CD4-positive, alpha-beta memory T cell (primary cell): ENCODE measurements around the gene SCN1B. TPM values are rescaled to one million over a fixed set of nuclear protein-coding genes. Genes with fewer than 3 reads are reported as not detected.

Experiments used
- CTCF ChIA-PET: fragments of 350-600 bp; sonication (Branson Sonifier 250); formaldehyde crosslinking; loops from one replicate; lab custom pipeline; 2021; ENCODE audit warnings: inconsistent platforms; ENCODE audit not compliant: partially characterized antibody; lab: Charles Lee
- POLR2A ChIA-PET: fragments of 350-600 bp; sonication (Branson Sonifier 250); formaldehyde crosslinking; loops from one replicate; lab custom pipeline; 2021; ENCODE audit not compliant: partially characterized antibody; lab: Charles Lee
- DNase-seq, 5 donors: peaks; one replicate each; pipeline versions ENCODE4 v3.0.0 to v3.0.0-alpha.2; 2020 to 2022; ENCODE audit warnings: mixed read lengths in 1 of 5
- H3K27ac ChIP-seq: one replicate; pipeline ENCODE4 v1.7.0; 2013; ENCODE audit warnings: low read depth, low read length
- H3K27me3 ChIP-seq: 2 replicates; pipeline ENCODE4 v1.7.0; 2013; ENCODE audit warnings: mild to moderate bottlenecking, low read length, moderate library complexity; ENCODE audit not compliant: insufficient read depth
- H3K36me3 ChIP-seq: 2 replicates; pipeline ENCODE4 v1.7.0; 2013; ENCODE audit warnings: mild to moderate bottlenecking, low read length, moderate library complexity; ENCODE audit not compliant: insufficient read depth
- H3K4me1 ChIP-seq: 2 replicates; pipeline ENCODE4 v1.7.0; 2013; ENCODE audit warnings: mild to moderate bottlenecking, low read length, moderate library complexity; ENCODE audit not compliant: insufficient read depth
- H3K4me3 ChIP-seq, 2 donors: one replicate each; pipeline ENCODE4 v1.7.0; 2013; ENCODE audit warnings: low read length in 2 of 2, mild to moderate bottlenecking in 1 of 2
- H3K9me3 ChIP-seq, 2 donors: one replicate each; pipeline ENCODE4 v1.7.0; 2013; ENCODE audit warnings: low read length in 2 of 2, control low read depth in 1 of 2; ENCODE audit not compliant: control insufficient read depth in 1 of 2
- H3K27ac Mint-ChIP-seq, 7 donors: one replicate each; pipeline ENCODE4 v1.8.0; 2020 to 2021; ENCODE audit warnings: mixed read lengths in 7 of 7, mild to moderate bottlenecking in 6 of 7, inconsistent platforms in 3 of 7, moderate library complexity in 3 of 7
- H3K27me3 Mint-ChIP-seq, 2 donors: one replicate each; pipeline ENCODE4 v1.8.0; 2020 to 2021; ENCODE audit warnings: mixed read lengths in 2 of 2
- H3K36me3 Mint-ChIP-seq, 2 donors: one replicate each; pipeline ENCODE4 v1.8.0; 2020 to 2021; ENCODE audit warnings: mixed read lengths in 2 of 2, inconsistent platforms in 1 of 2, mild to moderate bottlenecking in 1 of 2
- H3K4me1 Mint-ChIP-seq, 4 donors: one replicate each; pipeline ENCODE4 v1.8.0; 2020 to 2021; ENCODE audit warnings: mixed read lengths in 4 of 4, mild to moderate bottlenecking in 1 of 4
- H3K4me3 Mint-ChIP-seq, 8 donors: one replicate each; pipeline ENCODE4 v1.8.0; 2020 to 2021; ENCODE audit warnings: mixed read lengths in 8 of 8, mild to moderate bottlenecking in 7 of 8, moderate library complexity in 6 of 8, inconsistent platforms in 3 of 8
- H3K9me3 Mint-ChIP-seq, 8 donors: one replicate each; pipeline ENCODE4 v1.8.0; 2020 to 2021; ENCODE audit warnings: mixed read lengths in 8 of 8, mild to moderate bottlenecking in 5 of 8, inconsistent platforms in 3 of 8, moderate library complexity in 1 of 8
- intact Hi-C: fragments of 100-400 bp; cut with micrococcal nuclease; formaldehyde crosslinking; loops from one replicate; pipeline ENCODE4 v1.15.1; 2023
- polyA plus RNA-seq, 2 donors: library from polyadenylated mRNA; unstranded; fragments of 300-500 nt; fragmentation: Illumina TruSeq; gene quantifications; one replicate each; pipeline ENCODE4 v1.2.3, GENCODE V29; 2021
- total RNA-seq, 2 experiments: library from RNA; stranded (reverse); gene quantifications; one replicate each; pipeline ENCODE4 v1.2.3, GENCODE V29; 2021

The SCN1B gene
- total and polyA plus RNA-seq, 4 experiments from 2014 or later = 0.64 to 1.5 (median 1.4) TPM; not detected in 1

- H3K4me3 Mint-ChIP-seq = no peak overlapping the region
- intact Hi-C loops = loop anchor here (2.0 kb wide), 1 partner anchor 75 kb away; no protein-coding TSS in a partner anchor
- no peaks in the 10 kb centered on the region for H3K27me3 Mint-ChIP-seq
- H3K9me3 Mint-ChIP-seq = peaks cover 0 to 4% (median 0%) of the 10 kb centered on the region in 8 donors
- no peak overlapping the region for H3K4me3 ChIP-seq
- no peak overlapping the region for H3K27ac ChIP-seq
- DNase-seq = peak in 1 of 5 donors; percentile 37
- peaks cover 60% of the 10 kb centered on the region for H3K4me1 ChIP-seq
- H3K36me3 Mint-ChIP-seq = peaks cover 48 to 70% of the 10 kb centered on the region in 2 donors
- H3K9me3 ChIP-seq = no peaks in the 10 kb centered on the region
- CTCF ChIA-PET = interaction anchor here (0.8 to 4.1 kb wide), 2 partner anchors 28 to 42 kb away, joined by 4 to 25 read pairs; no protein-coding TSS in a partner anchor
- H3K27ac Mint-ChIP-seq = peak overlapping the region; percentile 47 to 85 (median 78)
- POLR2A ChIA-PET = interaction anchor here (0.6 to 13.7 kb wide), 4 partner anchors 11 to 223 kb away, joined by 6 to 282 read pairs (median 45); partner anchors contain the start of gene GRAMD1A
- peaks cover 44 to 58% (median 50%) of the 10 kb centered on the region in 4 donors for H3K4me1 Mint-ChIP-seq
- H3K36me3 ChIP-seq = peaks cover 46% of the 10 kb centered on the region
- no peaks in the 10 kb centered on the region for H3K27me3 ChIP-seq
Observed at GRCh38 chr19:35015954-35016351, 14.3 kb upstream of the SCN1B start.

- H3K27me3 Mint-ChIP-seq = no peaks in the 10 kb centered on the region
- intact Hi-C loops = no loop called here
- H3K27me3 ChIP-seq = no peaks in the 10 kb centered on the region
- no peak overlapping the region for H3K4me3 Mint-ChIP-seq
- peaks cover 62% of the 10 kb centered on the region for H3K36me3 ChIP-seq
- POLR2A ChIA-PET = interaction anchor here (1.2 to 13.7 kb wide), 4 partner anchors 9 to 44 kb away, joined by 3 to 282 read pairs (median 10); partner anchors contain the start of gene GRAMD1A
- H3K27ac Mint-ChIP-seq = peak overlapping the region in 6 of 7 donors; percentile 22 to 85 (median 68)
- peaks cover 44% of the 10 kb centered on the region for H3K4me1 ChIP-seq
- no peaks in the 10 kb centered on the region for H3K9me3 ChIP-seq
- H3K4me1 Mint-ChIP-seq = peaks cover 33 to 43% (median 35%) of the 10 kb centered on the region in 4 donors
- peaks cover 52 to 67% of the 10 kb centered on the region in 2 donors for H3K36me3 Mint-ChIP-seq
- H3K4me3 ChIP-seq = no peak overlapping the region
- no peak overlapping the region for H3K27ac ChIP-seq
- peak in 1 of 5 donors; percentile 10 for DNase-seq
- H3K9me3 Mint-ChIP-seq = peaks cover 0 to 4% (median 0%) of the 10 kb centered on the region in 8 donors
- CTCF ChIA-PET = interaction anchor here (1.2 kb wide), 1 partner anchor 46 kb away, joined by 3 read pairs; no protein-coding TSS in a partner anchor
Observed at GRCh38 chr19:35017507-35017906, 12.8 kb upstream of the SCN1B start.

- Mint-ChIP-seq H3K4me3 (no peak overlapping the region), H3K9me3 (peaks cover 0 to 4% (median 0%) of the 10 kb centered on the region in 8 donors), H3K27me3 (no peaks in the 10 kb centered on the region), H3K36me3 (peaks cover 55 to 68% of the 10 kb centered on the region in 2 donors), H3K4me1 (peaks cover 26 to 34% (median 26%) of the 10 kb centered on the region in 4 donors), H3K27ac (peak overlapping the region; percentile 35 to 79 (median 64))
- POLR2A ChIA-PET = interaction anchor here (3.1 to 13.7 kb wide), 2 partner anchors 8 to 19 kb away, joined by 15 to 282 read pairs; partner anchors contain the start of gene GRAMD1A
- H3K36me3 ChIP-seq = peaks cover 71% of the 10 kb centered on the region
- peaks cover 35% of the 10 kb centered on the region for H3K4me1 ChIP-seq
- intact Hi-C loops = no loop called here
- no peaks in the 10 kb centered on the region for H3K27me3 ChIP-seq
- H3K4me3 ChIP-seq = no peak overlapping the region
- CTCF ChIA-PET = no interaction called here
- no peaks in the 10 kb centered on the region for H3K9me3 ChIP-seq
- no peak overlapping the region for H3K27ac ChIP-seq
- DNase-seq = no peak
Observed at GRCh38 chr19:35018379-35018778, 11.9 kb upstream of the SCN1B start.

- POLR2A ChIA-PET = interaction anchor here (13.7 kb wide), 1 partner anchor 19 kb away, joined by 282 read pairs; the partner anchor contains the start of gene GRAMD1A
- Mint-ChIP-seq H3K27me3 (no peaks in the 10 kb centered on the region), H3K27ac (peak overlapping the region in 1 of 7 donors; percentile 79), H3K36me3 (peaks cover 62 to 69% of the 10 kb centered on the region in 2 donors), H3K4me1 (peaks cover 19 to 26% (median 20%) of the 10 kb centered on the region in 4 donors), H3K9me3 (peaks cover 0 to 4% (median 0%) of the 10 kb centered on the region in 8 donors), H3K4me3 (no peak overlapping the region)
- Histone ChIP-seq H3K27ac (no peak overlapping the region), H3K9me3 (no peaks in the 10 kb centered on the region), H3K27me3 (no peaks in the 10 kb centered on the region), H3K36me3 (peaks cover 78% of the 10 kb centered on the region), H3K4me3 (no peak overlapping the region), H3K4me1 (peaks cover 28% of the 10 kb centered on the region)
- DNase-seq = no peak
- CTCF ChIA-PET = interaction anchor here (2.9 kb wide), 1 partner anchor 25 kb away, joined by 9 read pairs; no protein-coding TSS in a partner anchor
- intact Hi-C loops = no loop called here
Observed at GRCh38 chr19:35019144-35019543, 11.1 kb upstream of the SCN1B start.

GRCh38 chr19:35021016-35021415 lies 9.3 kb upstream of the SCN1B start:
- intact Hi-C loops = no loop called here
- Mint-ChIP-seq H3K4me1 (peaks cover under 1 to 8% (median 6%) of the 10 kb centered on the region in 4 donors), H3K9me3 (peaks cover 0 to 2% (median 0%) of the 10 kb centered on the region in 8 donors), H3K36me3 (peaks cover 52 to 67% of the 10 kb centered on the region in 2 donors), H3K4me3 (no peak overlapping the region), H3K27ac (peak overlapping the region in 5 of 7 donors; percentile 30 to 61 (median 47)), H3K27me3 (no peaks in the 10 kb centered on the region)
- Histone ChIP-seq H3K27ac (no peak overlapping the region), H3K4me3 (no peak overlapping the region), H3K9me3 (no peaks in the 10 kb centered on the region), H3K4me1 (peaks cover 10% of the 10 kb centered on the region), H3K36me3 (peaks cover 78% of the 10 kb centered on the region), H3K27me3 (no peaks in the 10 kb centered on the region)
- DNase-seq = no peak
- ChIA-PET CTCF (interaction anchor here (1.2 to 2.9 kb wide), 2 partner anchors 23 to 49 kb away, joined by 4 to 9 read pairs; no protein-coding TSS in a partner anchor), POLR2A (interaction anchor here (1.4 kb wide), 1 partner anchor 47 kb away, joined by 4 read pairs; no protein-coding TSS in a partner anchor)

GRCh38 chr19:35021596-35021995 lies 8.7 kb upstream of the SCN1B start:
- H3K9me3 Mint-ChIP-seq = peaks cover 0 to 2% (median 0%) of the 10 kb centered on the region in 8 donors
- Histone ChIP-seq H3K4me1 (peaks cover 9% of the 10 kb centered on the region), H3K9me3 (no peaks in the 10 kb centered on the region), H3K36me3 (peaks cover 78% of the 10 kb centered on the region), H3K4me3 (no peak overlapping the region), H3K27ac (no peak overlapping the region), H3K27me3 (no peaks in the 10 kb centered on the region)
- intact Hi-C loops = no loop called here
- peaks cover 52 to 69% of the 10 kb centered on the region in 2 donors for H3K36me3 Mint-ChIP-seq
- no peak overlapping the region for H3K27ac Mint-ChIP-seq
- DNase-seq = no peak
- ChIA-PET CTCF (interaction anchor here (1.2 to 2.9 kb wide), 2 partner anchors 23 to 49 kb away, joined by 4 to 9 read pairs; no protein-coding TSS in a partner anchor), POLR2A (interaction anchor here (1.4 kb wide), 1 partner anchor 48 kb away, joined by 4 read pairs; no protein-coding TSS in a partner anchor)
- H3K4me3 Mint-ChIP-seq = no peak overlapping the region
- H3K4me1 Mint-ChIP-seq = peaks cover 0 to 8% (median 5%) of the 10 kb centered on the region in 4 donors
- H3K27me3 Mint-ChIP-seq = no peaks in the 10 kb centered on the region

GRCh38 chr19:35022460-35022859 lies 7.8 kb upstream of the SCN1B start:
- peaks cover 0 to 5% (median 2%) of the 10 kb centered on the region in 4 donors for H3K4me1 Mint-ChIP-seq
- DNase-seq = no peak
- Histone ChIP-seq H3K27ac (no peak overlapping the region), H3K9me3 (no peaks in the 10 kb centered on the region), H3K4me1 (peaks cover 2% of the 10 kb centered on the region), H3K36me3 (peaks cover 81% of the 10 kb centered on the region), H3K4me3 (no peak overlapping the region), H3K27me3 (no peaks in the 10 kb centered on the region)
- H3K9me3 Mint-ChIP-seq = peaks cover 0 to 2% (median 0%) of the 10 kb centered on the region in 8 donors
- intact Hi-C loops = no loop called here
- no peak overlapping the region for H3K4me3 Mint-ChIP-seq
- H3K27ac Mint-ChIP-seq = no peak overlapping the region
- H3K36me3 Mint-ChIP-seq = peaks cover 48 to 69% of the 10 kb centered on the region in 2 donors
- ChIA-PET POLR2A (interaction anchor here (1.1 kb wide), 1 partner anchor 12 kb away, joined by 3 read pairs; no protein-coding TSS in a partner anchor), CTCF (no interaction called here)
- H3K27me3 Mint-ChIP-seq = no peaks in the 10 kb centered on the region
